ENCODE results near the gene DIRAS2.

Gene DIRAS2

DNA sequence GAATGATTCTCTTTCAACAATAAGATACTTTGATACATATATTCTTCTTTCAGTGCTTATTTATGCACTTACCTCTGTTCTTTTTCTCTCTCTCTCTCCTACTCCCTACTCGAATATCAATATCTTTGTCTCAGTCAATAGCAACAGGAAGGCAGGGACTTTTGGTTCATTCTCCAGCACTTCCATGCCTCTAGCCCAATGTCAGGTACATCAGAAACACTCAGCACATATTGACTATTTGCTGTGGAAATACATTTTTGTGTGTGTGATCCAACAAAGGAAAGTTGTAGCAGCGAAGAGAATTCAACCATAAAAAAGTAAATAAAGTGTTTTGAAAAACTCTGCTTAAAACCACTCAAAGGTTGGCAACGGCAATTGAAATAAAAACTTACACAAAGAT is 12.6 kb downstream of the DIRAS2 start:
- TF ChIP-seq POLR2A (IDR thresholded peaks at IDR 0.05; ENCODE audit: low read depth, low read length), result no peak
- no peak for TF ChIP-seq POLR2AphosphoS5 (IDR thresholded peaks at IDR 0.05; ENCODE audit: low read depth, low read length)
- no peak for TF ChIP-seq SPI1 (IDR thresholded peaks at IDR 0.05; ENCODE audit: low read depth, low read length)
- TF ChIP-seq TAF1 (IDR thresholded peaks at IDR 0.05; ENCODE audit: low read depth, low read length), result no peak
- TF ChIP-seq PAX5 (IDR thresholded peaks at IDR 0.05; ENCODE audit: insufficient read depth, low read length, severe bottlenecking), result no peak
- no peak for TF ChIP-seq POU2F2 (IDR thresholded peaks at IDR 0.05; ENCODE audit: low read depth, low read length)
- no peak for DNase-seq (ENCODE audit: insufficient read length, low spot score)
- no peak for FAIRE-seq

DNA sequence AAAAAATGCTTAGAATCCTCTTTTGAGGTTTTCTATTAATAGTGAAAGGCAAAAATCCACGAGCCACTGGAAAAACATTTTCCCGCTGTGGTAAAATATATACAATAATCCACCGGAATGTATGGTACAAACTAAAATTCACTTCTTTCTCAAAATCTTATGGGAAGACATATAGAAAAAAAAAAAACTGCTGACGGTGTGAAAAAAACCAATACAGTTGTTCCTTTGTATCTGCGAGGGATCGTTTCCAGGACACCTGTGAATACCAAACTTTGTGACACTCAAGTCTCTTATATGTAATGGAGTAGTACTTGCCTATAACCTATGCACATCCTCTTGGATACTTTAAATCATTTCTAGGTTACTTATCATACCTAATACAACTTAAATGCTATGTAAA is 13.3 kb downstream of the DIRAS2 start:
- TF ChIP-seq PAX5 (IDR thresholded peaks at IDR 0.05; ENCODE audit: insufficient read depth, low read length, severe bottlenecking) (no peak), SPI1 (IDR thresholded peaks at IDR 0.05; ENCODE audit: low read depth, low read length) (no peak), POLR2AphosphoS5 (IDR thresholded peaks at IDR 0.05; ENCODE audit: low read depth, low read length) (no peak), POU2F2 (IDR thresholded peaks at IDR 0.05; ENCODE audit: low read depth, low read length) (no peak), TAF1 (IDR thresholded peaks at IDR 0.05; ENCODE audit: low read depth, low read length) (no peak), POLR2A (IDR thresholded peaks at IDR 0.05; ENCODE audit: low read depth, low read length) (no peak)
- DNase-seq (ENCODE audit: insufficient read length, low spot score) (no peak), FAIRE-seq (no peak)

DNA sequence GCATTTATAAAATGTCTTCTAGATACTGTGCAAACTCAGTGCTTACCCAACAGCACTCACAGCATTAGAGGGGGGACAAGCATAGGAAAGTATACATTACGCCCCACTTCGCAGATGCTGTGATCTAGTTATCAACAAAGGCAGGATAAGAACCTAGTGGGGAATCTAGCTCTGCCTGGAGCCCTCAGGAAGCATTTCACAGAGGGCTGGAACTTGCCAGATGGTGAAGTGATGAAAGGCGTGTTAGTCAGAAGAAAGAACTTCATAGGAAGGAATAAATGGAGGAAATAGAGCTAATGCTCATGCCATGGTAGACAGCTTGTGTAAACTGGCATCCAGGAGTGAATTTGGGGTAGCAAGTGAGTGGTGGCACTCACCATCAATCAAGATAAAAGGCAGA is 25.8 kb downstream of the DIRAS2 start:
- no peak for TF ChIP-seq POU2F2 (IDR thresholded peaks at IDR 0.05; ENCODE audit: low read depth, low read length)
- no peak for TF ChIP-seq POLR2AphosphoS5 (IDR thresholded peaks at IDR 0.05; ENCODE audit: low read depth, low read length)
- TF ChIP-seq SPI1 (IDR thresholded peaks at IDR 0.05; ENCODE audit: low read depth, low read length), result no peak
- TF ChIP-seq POLR2A (IDR thresholded peaks at IDR 0.05; ENCODE audit: low read depth, low read length), result no peak
- TF ChIP-seq TAF1 (IDR thresholded peaks at IDR 0.05; ENCODE audit: low read depth, low read length), result no peak
- TF ChIP-seq PAX5 (IDR thresholded peaks at IDR 0.05; ENCODE audit: insufficient read depth, low read length, severe bottlenecking), result no peak
- no peak for DNase-seq (ENCODE audit: insufficient read length, low spot score)
- no peak for FAIRE-seq

DNA sequence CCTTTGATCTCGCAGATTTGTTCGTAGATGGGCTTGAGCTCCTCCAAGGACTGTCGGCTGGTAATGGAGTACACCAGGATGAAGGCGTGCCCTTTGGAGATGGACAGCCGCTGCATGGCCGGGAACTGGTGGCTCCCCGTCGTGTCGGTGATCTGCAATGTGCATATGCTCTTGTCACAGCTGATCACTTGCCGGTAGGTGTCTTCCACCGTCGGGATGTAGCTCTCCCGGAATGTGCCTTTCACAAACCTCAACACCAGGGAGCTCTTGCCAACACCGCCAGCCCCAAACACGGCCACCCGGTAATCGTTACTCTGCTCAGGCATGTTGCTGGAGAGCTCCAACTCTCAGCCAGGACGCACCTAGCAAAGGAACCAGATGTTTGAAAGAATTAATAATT is 29.1 kb downstream of the DIRAS2 start:
- FAIRE-seq, result no peak
- DNase-seq (ENCODE audit: insufficient read length, low spot score), result no peak
- no peak for TF ChIP-seq TAF1 (IDR thresholded peaks at IDR 0.05; ENCODE audit: low read depth, low read length)
- TF ChIP-seq POLR2AphosphoS5 (IDR thresholded peaks at IDR 0.05; ENCODE audit: low read depth, low read length), result no peak
- no peak for TF ChIP-seq PAX5 (IDR thresholded peaks at IDR 0.05; ENCODE audit: insufficient read depth, low read length, severe bottlenecking)
- TF ChIP-seq POU2F2 (IDR thresholded peaks at IDR 0.05; ENCODE audit: low read depth, low read length), result no peak
- TF ChIP-seq SPI1 (IDR thresholded peaks at IDR 0.05; ENCODE audit: low read depth, low read length), result no peak
- no peak for TF ChIP-seq POLR2A (IDR thresholded peaks at IDR 0.05; ENCODE audit: low read depth, low read length)

DNA sequence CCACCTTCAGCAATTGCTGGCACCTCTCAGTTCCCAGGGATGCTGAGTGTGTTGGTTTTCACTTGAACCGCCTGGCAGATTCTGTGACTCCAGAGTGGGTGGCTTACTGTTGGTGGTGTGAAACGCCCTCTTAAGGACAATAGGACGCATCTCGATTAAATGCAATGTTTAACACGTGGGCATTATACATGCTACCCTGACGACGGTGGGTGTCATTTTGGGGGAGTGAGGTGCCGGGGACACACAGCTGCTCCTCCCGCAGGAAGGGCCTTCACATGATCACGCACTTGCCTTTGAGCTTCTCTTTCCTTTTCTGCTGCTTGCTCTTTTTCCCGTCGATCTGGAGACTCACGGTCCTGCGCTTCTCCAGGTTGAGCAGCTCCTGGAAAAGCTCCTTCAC is 29.7 kb downstream of the DIRAS2 start:
- no peak for DNase-seq (ENCODE audit: insufficient read length, low spot score)
- TF ChIP-seq POLR2A (IDR thresholded peaks at IDR 0.05; ENCODE audit: low read depth, low read length) (no peak), POU2F2 (IDR thresholded peaks at IDR 0.05; ENCODE audit: low read depth, low read length) (no peak), POLR2AphosphoS5 (IDR thresholded peaks at IDR 0.05; ENCODE audit: low read depth, low read length) (no peak), SPI1 (IDR thresholded peaks at IDR 0.05; ENCODE audit: low read depth, low read length) (no peak), PAX5 (IDR thresholded peaks at IDR 0.05; ENCODE audit: insufficient read depth, low read length, severe bottlenecking) (no peak), TAF1 (IDR thresholded peaks at IDR 0.05; ENCODE audit: low read depth, low read length) (no peak)
- FAIRE-seq, result no peak

DNA sequence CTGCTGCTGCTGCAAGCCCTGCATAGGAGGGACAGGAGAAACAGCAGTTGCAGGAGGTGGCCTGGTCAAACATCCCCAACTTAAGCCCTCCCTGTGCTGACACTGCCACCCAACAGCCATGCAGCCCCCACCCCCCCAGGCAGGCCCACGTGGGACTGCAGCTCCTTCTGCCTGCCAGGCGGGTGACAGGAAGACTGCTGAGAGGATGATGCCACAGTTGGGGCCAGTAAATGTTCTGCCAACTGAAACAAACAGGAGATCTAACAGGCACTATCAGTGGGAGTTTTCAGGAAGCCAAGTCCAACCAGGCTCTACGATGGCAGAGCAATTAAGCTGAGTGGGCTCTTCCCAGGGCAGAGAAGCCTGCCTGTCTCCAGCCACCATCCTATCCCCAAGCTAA is 31.1 kb downstream of the DIRAS2 start:
- no peak for TF ChIP-seq TAF1 (IDR thresholded peaks at IDR 0.05; ENCODE audit: low read depth, low read length)
- TF ChIP-seq POU2F2 (IDR thresholded peaks at IDR 0.05; ENCODE audit: low read depth, low read length), result no peak
- no peak for TF ChIP-seq POLR2AphosphoS5 (IDR thresholded peaks at IDR 0.05; ENCODE audit: low read depth, low read length)
- TF ChIP-seq SPI1 (IDR thresholded peaks at IDR 0.05; ENCODE audit: low read depth, low read length), result no peak
- TF ChIP-seq POLR2A (IDR thresholded peaks at IDR 0.05; ENCODE audit: low read depth, low read length), result no peak
- FAIRE-seq (no peak), DNase-seq (ENCODE audit: insufficient read length, low spot score) (no peak)

DNA sequence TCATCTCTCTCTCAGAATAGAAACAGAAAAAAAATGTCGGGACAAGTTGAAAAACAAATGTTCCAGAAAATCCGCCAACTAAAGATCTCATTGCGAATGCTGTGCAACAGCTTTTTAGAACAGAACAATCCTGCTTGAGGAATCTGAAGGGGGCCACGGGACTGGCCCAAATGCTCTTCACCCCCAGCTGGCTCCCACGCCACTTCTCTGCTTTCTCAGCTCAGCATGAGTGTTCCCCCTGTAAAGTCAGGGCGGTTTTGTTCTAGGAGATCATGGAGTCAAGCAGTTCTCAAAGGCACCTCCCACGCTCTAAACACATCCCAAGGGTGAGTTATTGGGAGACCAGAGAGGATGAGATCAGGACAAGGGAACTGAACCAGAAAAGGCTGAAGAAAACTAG is 31.5 kb downstream of the DIRAS2 start:
- no peak for TF ChIP-seq TAF1 (IDR thresholded peaks at IDR 0.05; ENCODE audit: low read depth, low read length)
- TF ChIP-seq SPI1 (IDR thresholded peaks at IDR 0.05; ENCODE audit: low read depth, low read length), result no peak
- no peak for TF ChIP-seq POLR2AphosphoS5 (IDR thresholded peaks at IDR 0.05; ENCODE audit: low read depth, low read length)
- TF ChIP-seq POLR2A (IDR thresholded peaks at IDR 0.05; ENCODE audit: low read depth, low read length), result no peak
- no peak for TF ChIP-seq PAX5 (IDR thresholded peaks at IDR 0.05; ENCODE audit: insufficient read depth, low read length, severe bottlenecking)
- no peak for TF ChIP-seq POU2F2 (IDR thresholded peaks at IDR 0.05; ENCODE audit: low read depth, low read length)
- FAIRE-seq (no peak), DNase-seq (ENCODE audit: insufficient read length, low spot score) (no peak)

DNA sequence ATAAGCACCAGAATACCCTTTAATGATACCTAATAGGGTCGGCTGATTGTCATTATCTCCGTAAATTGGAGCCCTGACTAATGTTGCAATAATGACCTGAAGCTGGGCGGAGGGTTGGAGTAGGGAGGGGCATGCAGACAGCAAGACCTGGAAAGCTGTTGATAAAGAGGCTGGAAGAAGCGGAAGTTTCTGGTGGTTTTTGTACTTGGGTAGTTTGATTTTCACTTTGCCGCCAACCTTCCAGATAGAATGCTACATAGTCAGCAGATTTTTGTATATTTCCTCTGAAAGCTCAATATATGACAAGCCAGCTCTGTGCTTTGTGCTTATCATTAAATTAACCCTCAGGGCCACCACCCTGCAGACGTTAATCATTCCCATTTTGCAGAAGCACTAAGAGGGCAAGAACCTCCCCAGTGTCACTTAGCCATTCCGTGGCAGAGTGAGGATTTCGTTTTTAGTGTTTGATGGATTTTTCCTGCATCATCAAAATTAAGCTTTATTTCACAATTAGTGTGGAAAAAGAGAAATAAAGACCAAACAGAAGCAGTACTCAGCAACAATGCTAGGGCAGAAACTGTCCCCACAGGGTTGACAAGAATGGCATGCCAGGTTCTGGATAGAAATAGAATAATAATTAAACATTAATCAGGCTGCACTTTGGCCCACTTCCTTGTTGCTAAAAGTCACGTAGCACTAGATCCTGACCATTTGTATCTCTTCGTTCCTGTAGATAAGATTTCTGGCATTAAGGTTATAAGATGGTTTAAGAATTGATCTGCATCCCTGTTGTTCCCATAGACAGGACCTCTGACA is 34.7 kb downstream of the DIRAS2 start:
- FAIRE-seq (no peak), DNase-seq (ENCODE audit: insufficient read length, low spot score) (no peak)
- TF ChIP-seq POU2F2 (IDR thresholded peaks at IDR 0.05; ENCODE audit: low read depth, low read length), result no peak
- TF ChIP-seq POLR2A (IDR thresholded peaks at IDR 0.05; ENCODE audit: low read depth, low read length), result no peak
- no peak for TF ChIP-seq SPI1 (IDR thresholded peaks at IDR 0.05; ENCODE audit: low read depth, low read length)
- TF ChIP-seq TAF1 (IDR thresholded peaks at IDR 0.05; ENCODE audit: low read depth, low read length), result no peak
- TF ChIP-seq PAX5 (IDR thresholded peaks at IDR 0.05; ENCODE audit: insufficient read depth, low read length, severe bottlenecking), result no peak
- no peak for TF ChIP-seq POLR2AphosphoS5 (IDR thresholded peaks at IDR 0.05; ENCODE audit: low read depth, low read length)

DNA sequence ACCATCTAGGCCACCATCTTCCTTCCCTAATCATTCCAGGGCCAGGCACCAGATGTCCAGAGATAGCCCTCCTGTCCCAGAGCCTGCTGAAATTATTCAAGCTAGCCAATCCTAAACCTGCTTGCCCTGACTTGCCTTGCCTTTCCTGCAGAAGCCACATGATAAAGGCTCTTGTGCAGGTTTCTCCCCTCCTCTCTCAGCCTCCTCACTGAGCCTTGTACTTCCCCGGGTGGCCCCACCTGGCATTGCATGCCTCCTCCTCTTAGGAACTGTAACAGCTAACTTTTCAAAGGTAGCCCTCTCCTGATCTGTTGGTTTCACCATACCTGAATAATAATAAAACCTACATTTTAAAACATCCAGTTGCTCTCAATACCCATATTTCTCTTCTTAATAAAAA is 42.6 kb downstream of the DIRAS2 start:
- FAIRE-seq, result no peak
- TF ChIP-seq POU2F2 (IDR thresholded peaks at IDR 0.05; ENCODE audit: low read depth, low read length) (no peak), POLR2AphosphoS5 (IDR thresholded peaks at IDR 0.05; ENCODE audit: low read depth, low read length) (no peak), POLR2A (IDR thresholded peaks at IDR 0.05; ENCODE audit: low read depth, low read length) (no peak), TAF1 (IDR thresholded peaks at IDR 0.05; ENCODE audit: low read depth, low read length) (no peak), SPI1 (IDR thresholded peaks at IDR 0.05; ENCODE audit: low read depth, low read length) (no peak), PAX5 (IDR thresholded peaks at IDR 0.05; ENCODE audit: insufficient read depth, low read length, severe bottlenecking) (no peak)
- no peak for DNase-seq (ENCODE audit: insufficient read length, low spot score)

Measured in GM12891 (cell line).